Left ventricle myocardium inferior (tissue), 1 donor: Measurements from ENCODE around the gene GIPC3. TPM values are rescaled to one million over a fixed set of nuclear protein-coding genes. Genes with fewer than 3 reads are reported as not detected.

Source experiments
- DNase-seq: peaks from one replicate; pipeline ENCODE4 v3.0.0-alpha.2; 2020
- H3K27ac ChIP-seq: fragments of 200-600 bp; replicated peaks from 2 replicates; pipeline ENCODE4 v1.8.0; 2021
- H3K27me3 ChIP-seq: fragments of 200-600 bp; 2 replicates; pipeline ENCODE4 v1.8.0; 2021; ENCODE audit warnings: low read depth
- H3K36me3 ChIP-seq: fragments of 200-600 bp; 2 replicates; pipeline ENCODE4 v1.8.0; 2021
- H3K4me1 ChIP-seq: fragments of 200-600 bp; 2 replicates; pipeline ENCODE4 v1.8.0; 2021
- H3K4me3 ChIP-seq: fragments of 200-600 bp; 2 replicates; pipeline ENCODE4 v1.8.0; 2021; ENCODE audit warnings: mild to moderate bottlenecking, moderate library complexity
- H3K9me3 ChIP-seq: fragments of 200-600 bp; replicated peaks from 2 replicates; pipeline ENCODE4 v1.8.0; 2021
- intact Hi-C: fragments of 100-400 bp; cut with micrococcal nuclease; formaldehyde crosslinking; loops from one replicate; pipeline ENCODE4 v1.11.0; 2022
- total RNA-seq: library from RNA; stranded (reverse); fragmentation: NEBNext Ultra II Directional; extraction: Animal tissue kit (Norgen Biotek cat#: 25700); gene quantifications from one replicate; pipeline ENCODE4 v1.2.1, GENCODE V29; 2021
- TF ChIP-seq, protein P1 (sequence below): fragments of 200-600 bp; IDR thresholded peaks from 2 replicates; pipeline ENCODE4 v1.8.0; 2021; ENCODE audit warnings: antibody characterized with exemption, mild to moderate bottlenecking, borderline replicate concordance
- donor health status: DM: no; HTN: yes; CAD: no; lungs with severe emphysema.

Gene GIPC3
- total RNA-seq, 1 donor from 2014 or later, result 1.6 TPM

- Histone ChIP-seq H3K4me3 (no peak overlapping the region), H3K9me3 (no peaks in the 10 kb centered on the region), H3K27ac (no peak overlapping the region), H3K4me1 (peaks cover 42% of the 10 kb centered on the region), H3K27me3 (no peaks in the 10 kb centered on the region), H3K36me3 (peaks cover 26% of the 10 kb centered on the region)
- DNase-seq, result no peak
- intact Hi-C loops, result no loop called here
- TF ChIP-seq, protein P1, sequence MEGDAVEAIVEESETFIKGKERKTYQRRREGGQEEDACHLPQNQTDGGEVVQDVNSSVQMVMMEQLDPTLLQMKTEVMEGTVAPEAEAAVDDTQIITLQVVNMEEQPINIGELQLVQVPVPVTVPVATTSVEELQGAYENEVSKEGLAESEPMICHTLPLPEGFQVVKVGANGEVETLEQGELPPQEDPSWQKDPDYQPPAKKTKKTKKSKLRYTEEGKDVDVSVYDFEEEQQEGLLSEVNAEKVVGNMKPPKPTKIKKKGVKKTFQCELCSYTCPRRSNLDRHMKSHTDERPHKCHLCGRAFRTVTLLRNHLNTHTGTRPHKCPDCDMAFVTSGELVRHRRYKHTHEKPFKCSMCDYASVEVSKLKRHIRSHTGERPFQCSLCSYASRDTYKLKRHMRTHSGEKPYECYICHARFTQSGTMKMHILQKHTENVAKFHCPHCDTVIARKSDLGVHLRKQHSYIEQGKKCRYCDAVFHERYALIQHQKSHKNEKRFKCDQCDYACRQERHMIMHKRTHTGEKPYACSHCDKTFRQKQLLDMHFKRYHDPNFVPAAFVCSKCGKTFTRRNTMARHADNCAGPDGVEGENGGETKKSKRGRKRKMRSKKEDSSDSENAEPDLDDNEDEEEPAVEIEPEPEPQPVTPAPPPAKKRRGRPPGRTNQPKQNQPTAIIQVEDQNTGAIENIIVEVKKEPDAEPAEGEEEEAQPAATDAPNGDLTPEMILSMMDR, result no peak
Measured at GRCh38 chr19:3621689-3622088, 36.4 kb downstream of the GIPC3 start.

- no peaks in the 10 kb centered on the region for H3K27me3 ChIP-seq
- no peaks in the 10 kb centered on the region for H3K9me3 ChIP-seq
- H3K27ac ChIP-seq, result no peak overlapping the region
- peaks cover 26% of the 10 kb centered on the region for H3K36me3 ChIP-seq
- intact Hi-C loops, result no loop called here
- TF ChIP-seq, protein P1, result no peak
- H3K4me1 ChIP-seq, result peaks cover 42% of the 10 kb centered on the region
- H3K4me3 ChIP-seq, result no peak overlapping the region
- no peak for DNase-seq
Measured at GRCh38 chr19:3622224-3622623, 36.9 kb downstream of the GIPC3 start.

GRCh38 chr19:3623716-3624115, 38.4 kb downstream of the GIPC3 start:
- intact Hi-C loops, result no loop called here
- Histone ChIP-seq H3K4me1 (peaks cover 30% of the 10 kb centered on the region), H3K27me3 (no peaks in the 10 kb centered on the region), H3K4me3 (no peak overlapping the region), H3K9me3 (no peaks in the 10 kb centered on the region), H3K27ac (no peak overlapping the region), H3K36me3 (peaks cover 26% of the 10 kb centered on the region)
- DNase-seq, result no peak
- TF ChIP-seq, protein P1, result no peak

- TF ChIP-seq, protein P1, result no peak
- peak overlapping the region; percentile 99 for H3K27ac ChIP-seq
- no peak for DNase-seq
- H3K9me3 ChIP-seq, result no peaks in the 10 kb centered on the region
- H3K27me3 ChIP-seq, result no peaks in the 10 kb centered on the region
- peak overlapping the region; percentile 95 for H3K4me3 ChIP-seq
- H3K36me3 ChIP-seq, result peaks cover 19% of the 10 kb centered on the region
- H3K4me1 ChIP-seq, result peaks cover 29% of the 10 kb centered on the region
- intact Hi-C loops, result no loop called here
Measured at GRCh38 chr19:3625996-3626472, 40.8 kb downstream of the GIPC3 start.

DNA sequence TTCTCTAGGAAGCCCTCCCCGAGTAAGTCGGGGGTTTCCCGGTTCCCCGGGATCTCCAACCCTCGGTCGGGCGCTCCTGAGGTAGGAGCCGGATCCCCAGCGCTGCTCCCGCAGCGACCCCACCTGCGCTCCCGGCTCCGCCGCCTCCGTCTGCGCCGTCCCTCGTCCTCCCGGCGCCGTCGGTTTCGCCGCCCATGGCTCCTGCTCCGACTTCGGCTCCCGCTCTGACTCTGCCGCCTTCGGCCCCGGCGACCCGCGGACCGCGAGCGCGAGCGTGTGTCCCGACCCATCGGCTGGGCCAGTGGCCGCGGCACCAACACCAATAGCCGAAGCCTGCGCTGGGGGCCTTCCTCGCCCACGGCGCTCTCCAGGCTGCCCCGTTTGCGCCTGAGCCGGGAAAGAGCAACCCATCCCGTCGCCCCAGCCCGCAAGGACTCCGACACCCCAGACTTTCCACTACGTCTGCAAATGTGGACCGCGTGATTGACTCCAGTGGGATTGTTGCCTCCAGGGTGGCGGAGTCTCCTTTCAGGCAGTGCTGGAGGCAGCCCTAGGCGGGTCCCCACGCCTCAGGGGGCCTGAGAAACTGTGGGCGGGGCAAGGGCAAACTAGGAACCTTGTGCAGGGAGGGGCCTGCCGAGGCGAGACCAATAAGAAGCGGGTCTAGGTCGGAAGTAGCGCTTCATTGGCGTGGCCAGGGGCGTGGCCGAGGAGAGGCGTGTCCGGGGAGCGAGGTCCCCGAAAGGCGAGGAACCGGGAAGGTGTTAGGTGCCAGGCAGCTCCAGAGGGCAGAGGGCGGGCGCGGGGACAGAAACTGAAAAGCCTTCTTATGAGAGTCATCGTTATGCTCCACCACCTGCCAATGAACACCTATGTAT, 41.4 kb downstream of the GIPC3 start, which contains the start of gene CACTIN:
CACTIN (minus strand) TSS at position 318 of the 878 bp plus-strand sequence; CDS start at position 290, 28 bp downstream.
- H3K4me1 ChIP-seq, result peaks cover 29% of the 10 kb centered on the region
- H3K27me3 ChIP-seq, result no peaks in the 10 kb centered on the region
- DNase-seq, result peak; percentile 99
- intact Hi-C loops, result no loop called here
- peaks cover 19% of the 10 kb centered on the region for H3K36me3 ChIP-seq
- peak within 1 kb of the TSS; percentile 99 for H3K27ac ChIP-seq
- H3K4me3 ChIP-seq, result peak within 1 kb of the TSS; percentile 95
- no peaks in the 10 kb centered on the region for H3K9me3 ChIP-seq
- TF ChIP-seq, protein P1, result no peak
